GM04503 (cell line): Measurements from ENCODE around the gene PRR20D.
"Not testable (repeated sequence)": the region's sequence is repeated elsewhere in the genome, so short reads cannot be mapped to it uniquely, and the experiment has no call there.

ENCODE experiments used
- DNase-seq: peaks from one replicate; pipeline ENCODE4 v3.0.0-alpha.2; 2012; ENCODE audit warnings: low read depth

The PRR20D gene

GRCh38 chr13:57160332-57160731 is at the start of gene PRR20D:
PRR20D (plus strand) TSS chr13:57160632; CDS start chr13:57161019, 387 bp downstream.
- DNase-seq = not testable (repeated sequence)

DNA sequence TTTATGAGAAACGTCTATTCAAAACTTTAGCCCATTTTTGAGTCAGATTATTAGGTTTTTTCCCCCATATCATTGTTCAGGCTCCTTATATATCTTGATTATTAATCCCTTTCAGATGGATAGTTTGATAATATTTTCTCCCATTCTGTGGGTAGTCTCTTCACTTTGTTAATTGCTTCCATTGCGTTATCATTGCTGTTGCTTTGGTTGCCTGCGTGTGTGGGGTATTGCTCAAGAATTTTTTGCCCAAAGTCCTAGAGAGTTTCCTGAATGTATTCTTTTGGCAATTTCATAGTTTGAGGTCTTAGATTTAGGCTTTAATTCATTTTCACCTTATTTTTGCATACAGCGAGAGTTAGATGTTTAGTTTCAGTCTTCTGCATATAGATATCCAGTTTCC is 45.5 kb upstream of the PRR20D start:
- no peak for DNase-seq

DNA sequence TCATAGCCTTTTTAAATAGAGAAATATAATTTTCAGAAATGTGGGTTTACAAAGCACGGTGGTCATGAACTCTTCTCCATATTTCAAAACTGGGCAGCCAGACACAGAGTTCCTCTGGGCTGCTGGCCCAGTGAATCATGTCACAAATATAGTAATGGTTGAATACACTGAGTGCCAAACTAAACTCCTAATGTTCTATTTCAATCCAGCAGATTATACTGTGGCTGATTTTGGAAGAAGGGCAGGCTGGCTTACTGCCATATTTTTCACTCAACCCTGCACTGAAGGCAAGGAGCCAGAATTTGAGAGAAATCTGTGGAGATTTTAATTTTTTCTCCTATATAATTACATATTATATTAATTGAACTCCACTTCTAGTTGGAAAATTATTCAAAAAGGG is 36.8 kb upstream of the PRR20D start:
- DNase-seq = no peak

DNA sequence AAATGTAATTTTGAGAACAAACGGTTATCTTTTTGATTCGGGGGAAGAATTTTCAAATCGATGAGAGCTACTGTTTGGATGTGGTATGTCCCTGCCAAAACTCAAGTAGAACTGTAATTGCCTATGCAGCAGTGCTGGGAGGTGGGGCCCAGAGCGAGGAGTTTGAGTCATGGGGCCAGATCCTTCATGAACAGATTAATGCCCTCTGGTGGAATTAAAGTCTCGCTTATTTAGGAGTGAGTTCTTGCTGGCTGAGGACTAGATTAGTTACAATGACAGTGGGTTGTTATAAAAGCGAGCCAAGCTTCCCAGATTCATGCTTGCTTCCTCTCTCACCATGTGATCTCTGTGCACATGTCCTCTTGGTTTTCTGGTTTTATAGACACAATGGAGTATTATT is 31.5 kb upstream of the PRR20D start:
- no peak for DNase-seq

DNA sequence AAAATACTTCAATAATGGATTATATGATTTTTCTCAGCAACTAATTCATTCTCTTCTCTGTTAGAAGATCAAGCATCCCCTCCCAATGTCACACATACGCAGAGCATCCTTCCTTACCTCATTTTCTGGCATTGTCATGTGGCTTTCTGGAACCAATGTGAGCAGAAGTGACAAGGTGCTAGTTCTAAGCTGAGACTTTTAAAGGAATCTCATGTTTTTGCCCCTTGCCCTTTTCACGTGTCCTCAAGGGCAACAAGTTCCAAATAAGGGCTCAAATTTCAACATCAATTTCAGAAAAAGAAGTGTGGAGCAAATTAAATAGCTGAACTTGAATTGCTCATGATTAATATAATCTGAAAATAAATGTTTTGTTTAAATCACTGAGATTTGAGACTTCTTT is 24.3 kb upstream of the PRR20D start:
- no peak for DNase-seq

DNA sequence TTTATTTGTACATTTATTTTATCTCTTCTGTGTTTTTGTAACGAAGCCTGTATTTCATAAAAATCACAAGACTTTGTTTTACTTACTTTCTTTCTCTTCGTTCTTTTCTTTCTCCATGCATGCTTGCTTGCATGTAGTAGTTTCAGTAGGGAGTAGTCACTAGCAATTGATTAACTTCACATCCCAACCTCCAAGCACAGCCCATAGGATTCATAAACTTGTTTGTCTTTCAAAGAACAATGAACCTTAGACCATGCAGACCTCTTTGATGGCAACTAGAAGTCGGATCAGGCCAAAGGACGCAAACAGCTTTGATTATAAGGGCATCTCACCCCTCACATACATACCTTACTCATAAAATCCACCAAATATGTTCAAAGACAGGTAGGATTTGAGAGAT is 22.8 kb upstream of the PRR20D start:
- DNase-seq = no peak

- no peak for DNase-seq
Measured at GRCh38 chr13:57138988-57139387, 21.4 kb upstream of the PRR20D start.

DNA sequence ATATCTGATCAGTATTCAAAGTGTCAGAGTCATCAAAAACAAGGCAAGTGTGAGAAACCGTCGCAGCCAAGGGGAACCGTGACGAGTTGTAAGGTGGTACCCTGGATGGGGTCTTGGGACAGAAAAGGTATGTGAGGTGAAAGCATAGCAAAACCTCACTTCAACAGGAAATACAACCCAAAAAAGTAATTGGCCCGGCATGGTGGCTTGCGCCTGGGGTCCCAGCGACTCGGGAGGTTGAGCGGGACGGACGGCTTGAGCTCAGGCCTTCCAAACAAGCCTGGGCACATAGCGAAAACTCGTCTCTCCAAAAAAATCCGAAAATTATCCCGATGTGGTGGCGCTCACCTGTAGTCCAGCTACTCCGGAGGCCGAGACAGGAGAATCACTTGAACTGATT is 20.7 kb upstream of the PRR20D start:
- not testable (repeated sequence) for DNase-seq

DNA sequence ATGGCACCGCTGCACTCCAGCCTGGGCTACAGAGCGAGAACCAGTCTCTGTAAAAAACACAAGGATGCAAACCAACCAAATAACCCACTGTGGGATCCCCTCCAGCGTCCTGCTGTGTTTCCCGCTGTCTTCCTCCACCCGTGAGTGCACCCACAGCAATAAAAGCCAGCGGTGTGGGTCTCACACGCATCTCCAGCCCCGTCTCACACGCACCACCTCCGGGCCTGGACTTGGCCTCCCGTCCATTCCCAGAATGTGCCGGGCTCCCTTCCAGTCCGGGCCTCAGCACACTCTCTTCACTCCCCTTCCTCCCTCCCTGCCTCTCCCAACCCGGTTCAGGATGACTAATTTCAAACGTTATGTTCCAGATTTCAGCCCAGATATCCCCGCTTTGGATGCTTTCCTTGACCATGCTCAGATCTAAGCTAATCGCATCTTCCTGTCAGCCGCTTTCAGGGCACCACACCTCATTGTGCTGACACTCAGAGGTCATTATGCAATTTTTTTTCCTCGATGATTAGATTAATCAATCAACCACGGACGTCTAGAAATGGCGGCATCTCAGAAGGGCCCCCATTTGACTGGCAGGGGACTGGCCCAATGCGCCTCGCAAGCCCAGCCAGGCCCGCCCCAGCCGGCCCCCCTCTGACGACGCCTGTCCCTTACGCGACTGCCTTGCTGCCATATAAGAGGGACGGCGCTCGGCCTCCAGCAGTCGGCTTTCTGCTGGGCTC is 20.0 kb upstream of the PRR20D start, which contains the start of gene PRR20A:
Gene PRR20A (plus strand): TSS at position 684 of the 734 bp plus-strand sequence. CDS start 387 bp downstream, outside the sequence.
- DNase-seq = not testable (repeated sequence)

DNA sequence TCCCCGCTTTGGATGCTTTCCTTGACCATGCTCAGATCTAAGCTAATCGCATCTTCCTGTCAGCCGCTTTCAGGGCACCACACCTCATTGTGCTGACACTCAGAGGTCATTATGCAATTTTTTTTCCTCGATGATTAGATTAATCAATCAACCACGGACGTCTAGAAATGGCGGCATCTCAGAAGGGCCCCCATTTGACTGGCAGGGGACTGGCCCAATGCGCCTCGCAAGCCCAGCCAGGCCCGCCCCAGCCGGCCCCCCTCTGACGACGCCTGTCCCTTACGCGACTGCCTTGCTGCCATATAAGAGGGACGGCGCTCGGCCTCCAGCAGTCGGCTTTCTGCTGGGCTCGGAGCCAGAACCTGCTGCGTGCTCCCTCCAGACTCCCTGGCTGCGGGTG is 13.2 kb upstream of the PRR20D start, which contains the start of gene PRR20B:
Gene PRR20B (plus strand): TSS at position 301 of the 400 bp plus-strand sequence. CDS start 387 bp downstream, outside the sequence.
- not testable (repeated sequence) for DNase-seq

- DNase-seq = not testable (repeated sequence)
Measured at GRCh38 chr13:57148106-57148505, 12.3 kb upstream of the PRR20D start.

DNA sequence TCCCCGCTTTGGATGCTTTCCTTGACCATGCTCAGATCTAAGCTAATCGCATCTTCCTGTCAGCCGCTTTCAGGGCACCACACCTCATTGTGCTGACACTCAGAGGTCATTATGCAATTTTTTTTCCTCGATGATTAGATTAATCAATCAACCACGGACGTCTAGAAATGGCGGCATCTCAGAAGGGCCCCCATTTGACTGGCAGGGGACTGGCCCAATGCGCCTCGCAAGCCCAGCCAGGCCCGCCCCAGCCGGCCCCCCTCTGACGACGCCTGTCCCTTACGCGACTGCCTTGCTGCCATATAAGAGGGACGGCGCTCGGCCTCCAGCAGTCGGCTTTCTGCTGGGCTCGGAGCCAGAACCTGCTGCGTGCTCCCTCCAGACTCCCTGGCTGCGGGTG is 6.7 kb upstream of the PRR20D start, which contains the start of gene PRR20C:
Gene PRR20C (plus strand): TSS at position 301 of the 400 bp plus-strand sequence. CDS start 387 bp downstream, outside the sequence.
- not testable (repeated sequence) for DNase-seq

DNA sequence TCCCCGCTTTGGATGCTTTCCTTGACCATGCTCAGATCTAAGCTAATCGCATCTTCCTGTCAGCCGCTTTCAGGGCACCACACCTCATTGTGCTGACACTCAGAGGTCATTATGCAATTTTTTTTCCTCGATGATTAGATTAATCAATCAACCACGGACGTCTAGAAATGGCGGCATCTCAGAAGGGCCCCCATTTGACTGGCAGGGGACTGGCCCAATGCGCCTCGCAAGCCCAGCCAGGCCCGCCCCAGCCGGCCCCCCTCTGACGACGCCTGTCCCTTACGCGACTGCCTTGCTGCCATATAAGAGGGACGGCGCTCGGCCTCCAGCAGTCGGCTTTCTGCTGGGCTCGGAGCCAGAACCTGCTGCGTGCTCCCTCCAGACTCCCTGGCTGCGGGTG is 6.5 kb downstream of the PRR20D start, which contains the start of gene PRR20E:
Gene PRR20E (plus strand): TSS at position 301 of the 400 bp plus-strand sequence. CDS start 387 bp downstream, outside the sequence.
- not testable (repeated sequence) for DNase-seq

- no peak for DNase-seq
Measured at GRCh38 chr13:57191667-57192066, 31.2 kb downstream of the PRR20D start.

DNA sequence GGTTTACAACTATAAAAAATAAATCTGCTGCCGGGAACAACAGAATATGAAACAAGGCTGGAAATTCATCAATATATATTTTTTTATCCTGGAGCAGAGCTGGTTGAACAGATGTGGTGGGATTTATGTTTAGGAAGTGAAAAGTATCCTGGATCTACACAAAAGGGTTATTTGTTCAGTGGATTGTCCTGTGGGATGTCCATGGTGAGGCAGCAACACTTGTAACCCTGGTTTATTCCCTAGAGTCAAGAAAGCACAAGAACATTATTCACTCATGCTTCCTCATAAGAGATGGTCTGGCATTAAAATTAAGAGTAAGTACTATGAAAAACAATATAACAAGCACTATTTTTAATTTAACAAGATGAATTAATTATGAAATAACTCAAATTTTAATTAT is 52.6 kb downstream of the PRR20D start:
- no peak for DNase-seq
